Neural progenitor cell (in vitro differentiated cells): ENCODE measurements around the gene TIMM8B.

Source experiments
- EZH2 ChIP-seq: fragments of 200-600 bp; sonication (generic); IDR thresholded peaks from 2 replicates; pipeline ENCODE4 v1.6.1; 2017; ENCODE audit warnings: antibody characterized with exemption, mild to moderate bottlenecking, moderate library complexity
- TF ChIP-seq, protein P1 (sequence below): fragments of 200-600 bp; sonication (generic); IDR thresholded peaks from 2 replicates; pipeline ENCODE4 v1.5.1; 2017; ENCODE audit warnings: antibody characterized with exemption, mild to moderate bottlenecking

- TF ChIP-seq, protein P1, sequence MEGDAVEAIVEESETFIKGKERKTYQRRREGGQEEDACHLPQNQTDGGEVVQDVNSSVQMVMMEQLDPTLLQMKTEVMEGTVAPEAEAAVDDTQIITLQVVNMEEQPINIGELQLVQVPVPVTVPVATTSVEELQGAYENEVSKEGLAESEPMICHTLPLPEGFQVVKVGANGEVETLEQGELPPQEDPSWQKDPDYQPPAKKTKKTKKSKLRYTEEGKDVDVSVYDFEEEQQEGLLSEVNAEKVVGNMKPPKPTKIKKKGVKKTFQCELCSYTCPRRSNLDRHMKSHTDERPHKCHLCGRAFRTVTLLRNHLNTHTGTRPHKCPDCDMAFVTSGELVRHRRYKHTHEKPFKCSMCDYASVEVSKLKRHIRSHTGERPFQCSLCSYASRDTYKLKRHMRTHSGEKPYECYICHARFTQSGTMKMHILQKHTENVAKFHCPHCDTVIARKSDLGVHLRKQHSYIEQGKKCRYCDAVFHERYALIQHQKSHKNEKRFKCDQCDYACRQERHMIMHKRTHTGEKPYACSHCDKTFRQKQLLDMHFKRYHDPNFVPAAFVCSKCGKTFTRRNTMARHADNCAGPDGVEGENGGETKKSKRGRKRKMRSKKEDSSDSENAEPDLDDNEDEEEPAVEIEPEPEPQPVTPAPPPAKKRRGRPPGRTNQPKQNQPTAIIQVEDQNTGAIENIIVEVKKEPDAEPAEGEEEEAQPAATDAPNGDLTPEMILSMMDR: no peak
- no peak for TF ChIP-seq EZH2
These were observed 16.9 kb upstream of the TIMM8B start for GRCh38 chr11:112103446-112103845.
